NCI-H2196 treated with DMSO at 0.1 percent for 48 hours (cell line): ENCODE data around the gene TBATA.

Source experiments
- DNase-seq: peaks from one replicate; lab custom pipeline; 2025; ENCODE audit not compliant: unreplicated experiment; lab: John Stamatoyannopoulos, UW

Gene TBATA

DNA sequence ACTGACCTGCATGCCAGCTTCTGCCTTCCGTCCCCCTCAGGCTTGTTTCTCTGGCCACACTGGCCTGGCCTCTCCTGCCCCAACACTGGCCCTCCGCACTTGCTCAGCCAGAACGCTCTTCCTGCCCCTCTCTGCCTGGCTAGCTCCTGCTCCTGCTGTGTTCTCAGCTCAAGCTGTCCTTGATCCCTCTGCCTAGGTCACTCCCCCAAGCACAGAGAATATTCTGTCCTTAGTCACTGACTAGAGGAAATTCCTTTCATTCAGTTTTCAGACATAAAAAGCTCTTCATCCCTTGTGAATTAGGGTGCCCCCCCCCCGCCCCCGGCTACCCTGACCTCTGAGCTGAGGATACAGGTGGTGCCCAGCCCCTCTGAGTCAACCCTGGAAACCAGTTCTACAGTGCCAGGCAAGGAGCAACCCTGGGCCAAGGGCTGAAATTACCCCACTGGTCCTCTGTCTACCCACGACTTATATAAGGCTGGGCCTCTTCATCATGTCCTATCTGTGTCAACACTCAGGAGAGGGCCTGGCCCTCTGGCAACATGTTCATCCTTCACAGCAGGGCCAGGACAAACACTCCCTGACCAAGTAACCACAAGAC, 23.9 kb upstream of the TBATA start:
- no peak for DNase-seq

DNA sequence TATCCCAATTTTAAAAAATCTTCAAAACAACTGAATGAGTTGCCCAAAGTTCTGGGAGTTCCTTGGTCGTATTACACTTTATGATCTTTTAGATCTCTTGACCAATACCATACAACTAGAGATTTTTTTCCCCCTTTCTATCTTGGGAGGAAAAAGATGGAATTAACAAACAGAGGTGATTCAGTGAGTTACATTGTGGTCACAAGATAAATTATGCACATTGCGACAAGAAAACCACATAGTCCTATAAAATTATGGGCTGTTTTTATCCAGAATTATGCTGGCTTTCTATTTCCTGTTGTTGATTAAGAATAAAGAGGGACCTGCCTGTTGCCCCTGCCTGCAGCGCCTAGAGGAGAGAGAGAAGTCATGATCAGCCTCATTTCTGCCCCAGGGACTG, 22.4 kb upstream of the TBATA start:
- no peak for DNase-seq

DNA sequence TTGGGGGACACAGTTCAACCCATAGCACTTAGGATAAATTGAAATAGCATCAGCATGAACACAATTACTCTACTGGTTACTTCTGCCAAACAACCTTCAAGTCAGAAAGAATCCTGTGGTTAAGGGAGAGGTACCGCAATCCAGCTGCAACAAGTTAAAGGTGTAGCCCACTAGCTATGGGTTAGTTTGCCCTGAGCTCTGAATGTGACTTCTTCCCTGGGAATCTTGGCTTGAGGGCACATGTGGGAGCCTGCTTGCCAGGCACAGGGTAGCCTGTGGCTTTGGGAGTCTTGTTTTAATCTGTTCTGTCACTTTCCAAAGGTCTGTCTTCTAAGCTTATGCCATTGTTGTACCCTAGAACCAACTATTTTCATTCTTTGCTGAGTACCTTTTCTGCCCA, 21.7 kb upstream of the TBATA start:
- DNase-seq, result no peak

DNA sequence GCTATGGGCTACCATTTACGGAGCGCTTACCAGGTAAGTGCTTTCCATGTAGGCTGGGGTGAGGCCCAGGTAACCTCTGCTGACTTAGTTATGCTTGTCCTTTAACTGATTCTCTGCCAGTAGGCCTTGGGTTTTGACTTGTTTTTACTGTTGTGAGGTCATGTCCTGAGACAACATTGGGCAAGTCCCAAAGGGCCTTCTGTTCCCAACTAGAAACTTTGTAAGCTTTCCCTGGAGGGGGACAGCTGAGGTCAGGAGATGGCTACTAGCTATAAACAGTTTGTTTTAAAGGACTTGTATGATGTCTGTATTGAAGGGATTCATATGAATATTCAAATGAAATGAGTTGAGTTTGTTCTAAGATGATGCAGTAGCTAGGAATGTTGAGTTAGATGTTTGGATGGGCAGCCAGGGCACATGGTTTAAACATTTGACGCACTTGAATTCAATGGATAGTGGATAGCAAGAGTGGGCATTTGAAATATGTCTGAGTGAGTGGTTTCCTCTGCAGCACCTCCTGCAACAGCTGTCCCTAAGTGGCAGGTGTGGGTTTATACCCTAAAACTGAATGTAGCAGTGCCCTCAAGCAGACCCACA, 20.5 kb upstream of the TBATA start:
- DNase-seq, result no peak

DNA sequence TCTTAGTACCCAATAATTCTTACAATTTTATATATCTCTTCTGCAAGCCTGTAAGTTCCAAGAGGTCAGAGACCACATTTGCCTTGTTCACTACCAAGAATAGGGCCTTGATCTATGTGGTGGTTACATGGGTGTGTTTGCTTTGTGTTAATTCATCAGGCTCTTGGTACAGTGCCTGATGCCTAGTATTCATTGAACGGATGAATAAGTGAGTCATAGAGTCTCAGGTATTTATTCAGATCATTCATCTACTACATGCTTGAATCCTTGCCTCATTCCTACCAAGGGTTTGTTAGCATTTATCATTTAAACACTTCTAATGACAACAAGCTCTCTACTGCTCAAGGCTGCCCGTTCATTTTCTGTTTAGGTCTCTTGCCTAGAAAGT, 19.2 kb upstream of the TBATA start:
- no peak for DNase-seq

DNA sequence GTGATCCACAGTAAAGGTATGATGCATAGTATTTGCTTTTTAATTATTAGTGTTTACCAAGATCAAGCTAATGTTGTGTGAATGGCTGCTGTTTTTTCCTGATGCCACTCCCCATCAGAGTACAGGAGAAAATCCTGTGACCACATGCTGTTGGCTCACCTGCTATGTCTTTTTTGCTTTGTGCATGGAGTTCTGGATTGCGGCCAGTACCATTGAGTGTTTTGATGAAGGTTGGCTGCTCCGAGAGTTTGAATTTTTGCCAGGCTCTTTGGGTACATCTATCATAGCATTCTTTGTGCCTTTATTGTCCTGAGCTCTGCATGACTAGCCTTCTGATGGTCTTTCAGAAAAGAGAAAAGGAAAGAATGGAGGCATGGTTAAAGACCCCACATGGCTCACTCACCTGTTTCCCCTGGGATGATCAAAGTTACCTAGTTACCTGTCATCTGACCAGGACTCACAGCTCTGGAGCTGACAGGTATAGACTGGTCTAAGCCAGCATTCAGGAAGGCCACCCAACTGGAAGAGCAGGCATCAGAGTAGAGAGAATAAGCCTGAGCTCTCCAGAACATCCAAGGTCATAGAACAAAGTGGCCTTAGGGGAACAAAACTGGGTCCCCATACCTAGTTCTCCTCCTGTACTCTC, 18.7 kb upstream of the TBATA start:
- DNase-seq, result peak; percentile 55

DNA sequence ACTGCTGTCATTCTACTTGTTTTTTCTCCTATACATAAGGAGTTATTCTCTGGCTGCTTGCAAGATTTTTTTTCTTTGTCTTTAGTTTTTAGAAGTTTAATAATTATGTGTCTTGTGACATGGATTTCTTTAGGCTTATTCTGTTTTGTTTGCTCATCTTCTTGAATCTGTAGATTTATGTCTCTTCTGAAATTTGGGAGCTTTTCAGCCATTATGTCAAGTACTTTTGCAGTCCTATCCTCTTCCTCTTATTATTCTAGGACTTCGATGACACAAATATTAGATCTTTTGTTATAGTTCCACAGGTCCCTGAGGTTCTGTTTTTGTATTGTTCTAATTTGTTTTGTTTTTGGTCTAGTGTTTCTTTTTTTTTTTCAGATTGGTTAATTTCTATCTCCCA, 16.7 kb upstream of the TBATA start:
- no peak for DNase-seq

DNA sequence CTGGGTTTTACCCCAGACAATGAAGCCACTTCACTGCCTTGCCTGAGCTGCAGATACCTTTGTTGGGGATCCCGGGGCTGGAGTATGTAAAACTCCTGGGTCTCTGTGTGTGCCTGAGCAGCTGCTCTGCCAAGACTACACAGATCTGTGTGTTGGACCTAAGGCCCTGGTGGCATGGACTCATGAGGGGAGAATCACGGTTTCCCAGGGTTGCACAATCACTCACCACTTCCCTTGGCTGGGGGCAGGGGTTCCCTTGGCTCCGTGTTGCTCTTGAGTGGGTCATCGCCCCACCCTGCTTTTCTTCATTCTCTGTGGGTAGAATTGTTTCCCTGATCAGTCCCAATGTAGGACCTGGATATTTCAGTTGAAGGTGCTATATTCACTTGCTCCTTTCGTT, 13.9 kb upstream of the TBATA start:
- no peak for DNase-seq

DNA sequence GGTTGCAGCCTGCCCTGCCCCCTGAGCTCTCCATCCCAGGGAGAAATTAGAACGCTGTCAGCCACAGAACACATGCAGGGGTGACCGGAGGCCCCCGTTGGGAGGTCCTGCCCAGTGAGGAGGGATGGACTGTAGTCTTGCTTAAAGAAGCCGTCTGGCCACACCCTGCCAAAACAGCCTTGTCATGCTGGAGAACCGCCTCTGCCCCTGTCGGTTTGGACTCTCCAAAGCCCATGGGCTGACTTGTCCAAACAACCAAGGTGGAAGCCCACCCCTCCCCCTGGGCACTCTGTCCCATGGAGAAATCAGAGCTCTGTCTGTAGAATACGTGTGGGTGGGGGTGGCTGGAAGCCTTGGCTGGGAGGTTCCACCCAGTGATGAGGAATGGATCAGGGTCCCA, 12.7 kb upstream of the TBATA start:
- no peak for DNase-seq

DNA sequence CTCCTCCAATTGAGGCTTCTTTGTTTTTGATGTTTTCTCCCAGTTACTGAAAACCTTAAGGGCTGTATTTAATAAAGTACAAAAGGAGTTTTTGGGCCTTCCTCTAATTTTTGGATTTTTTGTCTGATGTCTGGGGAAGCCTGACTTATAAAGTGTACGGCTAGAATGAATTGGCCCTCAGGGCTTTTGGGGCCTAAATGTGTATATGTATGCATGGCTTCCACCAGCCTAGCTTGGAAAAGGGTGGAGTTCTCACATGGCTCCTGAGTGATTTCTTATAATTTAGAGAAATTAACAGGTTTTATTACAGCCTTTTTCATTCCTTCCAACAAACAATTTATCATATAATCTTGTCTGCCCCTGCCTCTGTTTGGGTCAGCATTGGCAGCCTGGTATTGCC, 10.4 kb upstream of the TBATA start:
- no peak for DNase-seq

DNA sequence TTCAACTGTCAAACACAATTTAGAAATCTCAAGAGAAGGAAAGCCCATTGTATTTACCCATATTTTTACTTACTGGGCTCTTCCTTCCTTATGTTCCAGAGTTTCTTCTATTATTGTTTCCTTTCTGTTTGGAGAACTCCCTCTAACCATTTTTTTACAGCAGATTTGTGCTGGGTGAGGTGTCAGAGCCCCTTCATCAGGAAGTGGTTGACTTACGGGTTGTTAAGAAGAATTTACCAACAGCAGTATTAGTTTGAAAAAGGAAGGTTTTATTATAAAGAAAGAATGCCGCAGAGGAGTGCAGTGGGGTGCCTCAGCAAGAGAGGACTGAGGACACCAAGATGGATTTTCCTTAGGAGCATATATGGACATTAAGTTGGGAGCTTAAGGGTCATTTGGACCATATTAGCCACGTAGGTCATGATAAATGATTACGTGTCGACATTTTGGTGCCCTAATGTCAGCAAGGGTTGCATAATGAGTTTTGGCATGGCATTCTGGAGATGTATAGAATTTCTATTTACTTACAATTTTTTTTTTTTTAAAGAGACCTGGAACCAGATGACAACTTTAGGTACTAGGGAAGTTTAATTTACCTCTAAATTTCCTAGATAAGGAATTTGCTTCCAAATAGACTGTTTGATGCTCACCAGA, 6.3 kb upstream of the TBATA start:
- DNase-seq, result no peak

DNA sequence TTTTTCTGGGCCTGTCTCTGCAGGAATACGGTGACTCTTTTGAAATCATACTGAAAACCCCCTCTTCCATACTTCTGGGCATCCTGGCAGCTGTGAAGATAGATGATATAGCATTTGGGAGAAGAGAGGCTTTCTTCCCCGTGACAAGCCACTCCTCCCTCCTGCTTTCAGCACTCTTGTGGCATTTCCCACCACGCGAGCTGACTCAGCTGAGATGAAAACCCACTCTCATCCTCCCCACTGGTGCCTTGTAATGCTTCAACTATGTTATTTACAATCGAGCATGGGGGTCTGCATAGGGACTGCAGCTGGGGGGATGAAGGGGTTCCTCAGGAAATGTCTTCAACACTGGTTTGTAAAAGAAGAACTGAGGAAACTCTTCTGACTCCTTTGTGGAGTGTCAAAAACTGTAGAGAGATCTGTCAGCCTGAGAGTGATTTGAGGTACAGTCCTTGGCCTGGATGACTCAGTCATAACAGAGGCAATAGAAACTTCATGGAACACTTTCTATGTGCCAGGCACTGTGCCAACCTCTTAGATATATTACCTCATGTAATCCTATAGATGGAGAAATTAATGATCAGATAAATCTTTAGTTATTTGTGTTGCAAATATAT, 1.7 kb upstream of the TBATA start:
- no peak for DNase-seq

DNA sequence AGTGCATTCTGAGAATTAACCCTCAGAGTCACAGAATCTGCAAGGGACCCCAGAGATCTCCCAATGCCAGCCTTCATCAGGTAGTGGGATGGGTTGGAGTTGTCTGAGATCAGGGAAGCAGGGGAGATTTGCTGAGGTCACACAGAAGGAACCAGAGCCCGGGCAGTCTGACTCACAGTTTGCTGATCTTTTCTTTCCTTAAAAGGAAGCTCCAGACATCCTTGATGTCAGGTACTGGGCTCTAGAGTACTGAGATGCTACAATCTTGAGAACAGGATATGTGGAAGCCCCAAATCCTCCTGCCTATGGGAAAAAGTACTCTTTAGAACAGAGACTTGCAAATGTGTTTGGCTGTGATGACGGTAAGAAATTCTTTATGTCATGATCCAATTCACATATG, 706 bp downstream of the TBATA start:
- no peak for DNase-seq

DNA sequence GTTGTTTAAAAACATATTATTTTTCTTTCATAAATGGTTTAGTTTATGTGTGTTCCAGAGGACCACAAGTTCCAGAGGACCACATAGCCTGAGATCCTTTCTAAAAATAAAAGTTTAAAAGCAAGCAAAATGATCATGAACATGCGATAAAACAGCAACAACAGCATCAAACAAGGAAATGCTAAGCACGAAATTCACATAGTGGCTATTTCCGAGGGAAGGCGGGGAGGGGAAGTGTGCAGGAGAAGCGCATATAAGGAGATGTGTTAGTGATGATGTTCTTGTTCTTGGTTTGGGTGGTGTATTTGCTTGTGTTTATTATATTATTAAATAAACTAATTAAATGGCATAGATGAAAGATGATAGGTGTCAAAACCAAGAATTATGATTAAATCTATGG, 1.2 kb downstream of the TBATA start:
- DNase-seq, result no peak

DNA sequence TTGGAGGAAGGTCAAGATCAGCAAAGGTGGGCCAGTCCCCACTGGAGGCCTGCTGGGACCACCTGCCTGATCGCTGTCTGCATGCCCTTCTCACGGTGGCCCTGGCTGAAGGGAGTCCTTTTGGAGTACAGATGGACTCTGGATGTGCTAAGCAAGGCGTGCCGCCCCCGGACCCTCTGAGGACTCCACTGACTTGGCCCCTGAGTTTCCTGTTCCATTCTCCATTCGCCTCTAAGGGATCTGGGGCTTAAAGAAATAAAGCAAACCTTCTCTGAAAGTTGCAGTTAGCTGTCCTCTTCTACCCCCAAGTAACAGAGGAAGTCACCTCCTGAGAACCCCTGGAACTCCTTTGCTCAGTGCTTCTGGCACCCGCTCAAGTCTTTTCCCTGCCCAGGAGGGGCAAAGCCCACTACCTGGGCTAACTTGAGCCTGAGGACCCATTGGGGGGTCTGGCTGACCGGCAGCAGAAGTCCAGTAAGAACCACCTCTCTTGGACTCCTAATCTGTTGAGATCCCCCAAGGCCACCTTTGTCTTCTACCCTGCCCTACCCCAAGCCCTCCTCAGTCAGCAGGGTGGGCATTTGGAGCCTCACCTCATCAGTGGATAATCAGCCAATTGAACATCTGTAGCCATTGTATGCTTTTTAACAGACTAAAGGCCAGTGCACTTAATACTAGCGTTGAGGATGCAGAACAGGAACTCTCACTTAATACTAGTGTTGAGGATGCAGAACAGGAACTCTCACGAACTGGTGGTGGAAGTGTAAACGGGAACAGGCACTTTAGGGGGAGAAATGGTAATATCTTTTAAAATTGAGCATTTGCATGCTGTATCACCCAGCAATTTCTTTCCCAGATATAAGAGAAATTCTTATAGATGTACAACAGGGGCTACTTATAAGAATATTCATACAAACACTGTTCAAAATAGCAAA, 2.2 kb downstream of the TBATA start:
- no peak for DNase-seq

DNA sequence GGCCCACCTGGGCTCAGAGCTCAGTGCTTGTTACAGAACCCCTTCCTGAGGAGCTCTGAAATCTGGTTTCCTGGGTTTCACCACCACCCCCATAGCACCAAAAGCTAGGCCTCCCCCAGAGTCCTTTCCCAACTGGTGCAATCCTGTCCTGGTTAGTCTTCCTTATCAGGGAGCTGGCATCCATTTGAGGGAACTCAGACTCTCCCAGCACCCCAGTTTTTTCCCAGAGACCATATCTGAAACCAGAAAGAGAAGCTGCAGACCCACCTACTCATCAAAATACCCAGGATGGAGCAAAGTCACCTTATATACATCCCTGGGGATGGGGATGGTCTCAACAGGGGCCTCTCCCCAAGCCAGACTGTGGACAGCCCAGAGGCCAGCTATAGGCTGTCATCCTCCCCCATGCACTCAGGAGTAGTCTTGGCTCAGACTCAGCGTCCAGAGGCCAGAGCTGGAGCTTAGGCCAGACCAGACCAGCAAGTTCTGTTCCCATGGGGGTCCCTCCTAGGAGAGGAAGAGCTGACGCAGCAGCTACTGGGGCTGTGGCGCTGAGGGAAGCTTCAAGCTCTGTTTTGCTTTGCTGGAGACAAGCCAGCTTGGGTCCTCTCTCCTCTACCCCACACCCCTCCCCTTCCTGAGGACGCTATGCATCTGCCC, 3.0 kb downstream of the TBATA start:
- DNase-seq, result no peak

DNA sequence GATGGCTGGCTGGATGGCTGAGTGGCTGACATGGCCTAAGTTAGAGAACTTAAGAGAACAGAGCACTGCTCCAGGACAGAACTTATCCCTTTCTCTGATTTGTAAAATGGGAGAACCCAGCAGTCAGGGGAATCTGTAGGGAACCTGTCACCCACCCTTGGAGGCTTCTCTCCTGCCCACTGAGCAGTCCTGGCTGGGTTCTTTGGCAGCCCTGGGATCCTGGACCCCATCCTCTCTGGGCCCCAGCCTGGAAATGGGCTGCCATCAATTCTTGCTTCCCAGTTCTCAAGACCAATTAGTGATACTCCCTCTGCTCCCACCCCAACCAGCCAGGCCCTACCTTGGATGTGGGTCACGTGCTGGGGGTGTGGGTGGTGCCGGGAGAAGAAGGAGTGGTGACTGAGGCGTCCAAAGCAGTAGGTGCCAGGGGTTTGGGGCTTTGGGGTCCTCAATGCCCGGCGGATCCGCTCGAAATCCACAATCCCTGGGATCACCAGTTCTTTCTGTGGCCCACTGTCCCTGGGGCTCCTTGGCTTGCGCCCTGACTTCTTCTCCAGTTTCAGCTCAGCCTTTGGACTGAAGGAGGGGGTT, 3.6 kb downstream of the TBATA start:
- DNase-seq, result no peak

DNA sequence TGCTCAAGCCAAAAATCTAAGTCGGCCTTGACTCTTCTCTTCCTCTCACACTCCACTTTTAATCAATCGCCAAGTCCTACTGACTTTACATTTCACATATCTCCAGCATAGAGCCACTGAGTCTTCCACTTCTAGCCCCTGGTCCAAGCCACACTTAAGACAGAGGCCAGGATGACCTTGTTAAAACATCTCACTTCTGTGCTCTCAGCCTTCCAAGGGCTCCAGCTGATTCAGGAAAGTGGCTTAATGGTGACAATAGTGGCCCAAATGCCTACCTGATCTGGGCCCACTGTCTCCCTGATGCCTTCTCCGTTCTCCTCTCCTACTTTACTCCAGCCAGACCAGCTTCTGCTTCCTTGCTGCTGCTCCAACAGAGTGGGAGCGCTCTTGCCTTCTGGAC, 4.4 kb downstream of the TBATA start:
- DNase-seq, result no peak

DNA sequence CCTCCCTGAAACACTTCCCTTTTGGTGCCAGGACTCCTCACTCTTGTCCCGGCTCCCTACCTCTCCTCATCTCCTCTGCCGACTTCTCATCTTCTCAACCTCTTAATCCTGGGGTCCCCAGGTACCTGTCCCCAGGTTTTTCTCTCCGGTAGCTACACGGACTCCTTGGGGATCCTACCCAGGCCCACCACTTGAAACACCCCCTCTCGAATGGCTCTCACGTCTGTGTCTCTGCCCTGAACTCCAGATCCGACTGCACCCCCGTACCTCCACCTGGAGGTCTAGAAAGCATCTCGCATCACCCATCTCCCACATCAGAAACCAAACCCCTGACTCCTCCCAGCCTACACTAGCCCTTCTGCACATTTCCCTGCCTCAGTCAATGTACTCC, 4.8 kb downstream of the TBATA start:
- no peak for DNase-seq
